ENCODE data around the gene HEYL. TPM values are rescaled to one million over a fixed set of nuclear protein-coding genes. Genes with fewer than 3 reads are reported as not detected.

Gene HEYL
- under 1 TPM in 2 of 5 donors, not detected in 3; 0.15 to 0.25 TPM for total RNA-seq
- 0.07 TPM for total RNA-seq (2013)
- total RNA-seq, result 0 to 0.35 (median 0.14) reads per million in 29 experiments

DNA sequence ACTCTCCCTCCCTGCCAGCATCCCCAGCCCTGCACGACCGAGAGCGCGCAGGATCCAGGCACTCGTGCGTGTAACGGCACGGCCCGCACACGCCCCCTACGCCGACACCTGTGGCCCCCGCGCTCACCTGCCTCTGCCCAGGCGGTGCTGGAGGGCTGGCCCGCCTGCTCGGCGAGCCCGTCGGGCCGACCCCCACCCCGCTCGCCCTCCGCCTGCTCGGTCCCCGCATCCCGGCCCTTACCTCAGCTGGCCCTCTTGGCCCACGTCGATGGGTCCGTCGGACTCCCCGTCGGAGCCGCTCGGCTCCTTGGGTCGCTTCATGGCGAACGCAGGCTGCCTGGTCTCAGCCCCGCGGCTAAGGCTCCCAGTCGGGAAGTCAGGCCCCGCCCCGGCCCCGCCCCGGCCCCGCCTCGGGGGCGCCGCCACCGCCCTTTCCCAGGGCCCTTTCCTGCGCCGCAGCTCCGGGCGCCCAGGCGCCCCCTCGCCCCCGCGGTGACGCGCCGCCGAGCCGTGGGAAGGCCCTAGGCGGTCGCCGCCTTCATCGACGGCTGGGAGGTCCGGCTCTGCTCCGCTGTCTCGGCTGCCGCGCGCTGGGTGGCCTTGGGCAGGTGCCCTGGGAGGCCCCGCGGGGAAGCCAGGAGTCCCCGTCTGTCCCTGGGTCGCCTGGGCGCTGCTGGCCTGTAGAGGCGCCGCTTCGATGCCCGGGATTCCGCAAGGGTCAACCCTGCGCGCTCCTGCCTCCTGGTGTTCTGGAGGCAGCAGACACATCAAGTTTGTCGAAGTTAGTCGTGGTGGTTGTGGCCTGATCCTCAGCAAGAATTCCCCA is at the start of gene HEYL:
Gene HEYL, minus strand, starts transcription at position 339 of the 826 bp plus-strand sequence. Its CDS starts 18 bp downstream, at position 321.
- ATAC-seq (replicated peaks in 1 of 4) (peak; percentile 87 to 93 (median 92)), DNase-seq (peak; percentile 12 to 70 (median 35))
- ChIA-PET POLR2A (no interaction called here), CTCF (interaction anchor here in 1 of 2 donors (1.5 kb wide), 1 partner anchor 8 kb away, joined by 3 read pairs; no protein-coding TSS in a partner anchor)
- Histone ChIP-seq H3K27me3 (replicated peaks in 1 of 2; ENCODE audit: control insufficient read depth in 2 of 2, extremely low read depth in 1 of 2, insufficient read depth in 2 of 2, low read length in 1 of 2) (peaks cover 12 to 38% of the 10 kb centered on the region in 2 experiments), H3K36me3 (ENCODE audit: control insufficient read depth in 2 of 2, extremely low read depth in 1 of 2, insufficient read depth in 1 of 2, low read length in 1 of 2) (no peaks in the 10 kb centered on the region), H3K4me1 (ENCODE audit: control insufficient read depth in 1 of 2, extremely low read depth in 1 of 2, insufficient read depth in 2 of 2, low read length in 2 of 2) (peaks cover 3 to 10% of the 10 kb centered on the region in 2 experiments), H3K27ac (ENCODE audit: low read length) (no peak within 1 kb of the TSS), H3K4me3 (ENCODE audit: control insufficient read depth in 1 of 2, extremely low read depth in 1 of 2, low read length in 1 of 2) (peak within 1 kb of the TSS; percentile 27 to 51), H3K9me3 (no peaks in the 10 kb centered on the region)
- WGBS (ENCODE audit: insufficient coverage), result 7% methylated on average over 86 of the region's 88 CpGs
- Mint-ChIP-seq H3K4me1 (peaks cover 0 to 5% (median 3%) of the 10 kb centered on the region in 3 donors), H3K9me3 (no peaks in the 10 kb centered on the region), H3K27me3 (peaks cover 25 to 39% of the 10 kb centered on the region in 2 donors), H3K36me3 (no peaks in the 10 kb centered on the region), H3K4me3 (peak within 1 kb of the TSS; percentile 65 to 69 (median 67)), H3K27ac (no peak within 1 kb of the TSS)

DNA sequence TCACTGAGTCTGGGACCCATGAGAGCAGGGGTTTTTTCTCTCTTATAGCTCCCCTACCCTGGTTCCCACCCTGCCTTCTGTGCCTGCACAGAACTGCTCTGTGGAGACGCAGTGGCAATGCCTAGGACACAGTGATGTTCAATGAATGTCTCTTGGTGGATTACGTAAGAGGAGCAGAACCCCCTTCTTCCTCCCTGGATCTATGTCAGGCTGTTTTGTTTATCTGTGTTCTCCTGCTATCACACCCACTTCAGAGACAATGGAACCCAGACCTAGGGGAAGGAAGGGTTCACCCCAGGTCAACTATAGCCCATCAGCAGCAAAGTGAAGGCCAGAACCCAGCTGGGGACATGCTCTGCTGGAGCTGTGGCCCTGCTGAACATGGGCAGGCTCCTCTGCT is 49.8 kb upstream of the HEYL start:
- Histone ChIP-seq H3K4me1 (ENCODE audit: control insufficient read depth in 1 of 2, extremely low read depth in 1 of 2, insufficient read depth in 2 of 2, low read length in 2 of 2) (peaks cover 0 to 42% of the 10 kb centered on the region in 2 experiments), H3K27me3 (replicated peaks in 1 of 2; ENCODE audit: control insufficient read depth in 2 of 2, extremely low read depth in 1 of 2, insufficient read depth in 2 of 2, low read length in 1 of 2) (peaks cover 9 to 66% of the 10 kb centered on the region in 2 experiments)
- peak overlapping the region in 2 of 3 donors; percentile 7 to 86 for H3K4me3 Mint-ChIP-seq

DNA sequence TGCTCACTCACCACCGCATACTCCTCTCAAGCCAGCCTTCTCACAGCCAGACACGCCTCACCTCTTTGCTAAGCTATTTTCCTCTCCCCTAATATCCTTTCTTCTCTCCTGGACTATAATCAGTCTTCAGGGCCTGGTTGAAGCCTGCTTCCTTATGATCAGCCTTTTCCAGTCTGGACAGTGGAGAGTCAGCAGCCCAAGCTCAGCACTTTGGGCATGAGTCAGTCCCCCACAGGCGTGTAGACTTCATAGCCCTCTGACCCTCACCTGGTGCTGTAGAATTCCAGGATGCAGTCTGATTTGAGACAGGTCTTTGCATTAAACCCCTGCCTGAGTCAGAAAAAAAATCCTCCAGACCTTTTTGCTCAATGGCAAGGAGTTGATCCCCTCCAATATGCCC is 49.3 kb upstream of the HEYL start:
- no peaks in the 10 kb centered on the region for H3K36me3 ChIP-seq (ENCODE audit: control insufficient read depth in 2 of 2, extremely low read depth in 1 of 2, insufficient read depth in 1 of 2, low read length in 1 of 2)
- H3K9me3 Mint-ChIP-seq, result no peaks in the 10 kb centered on the region
- peaks cover 0 to 47% of the 10 kb centered on the region in 2 experiments for H3K4me1 ChIP-seq (ENCODE audit: control insufficient read depth in 1 of 2, extremely low read depth in 1 of 2, insufficient read depth in 2 of 2, low read length in 2 of 2)
- ChIA-PET POLR2A (no interaction called here), CTCF (interaction anchor here in 1 of 2 donors (0.5 kb wide), 1 partner anchor 481 kb away, joined by 3 read pairs; no protein-coding TSS in a partner anchor)
- ATAC-seq (replicated peaks in 1 of 4) (no peak), DNase-seq (no peak)
- H3K4me3 ChIP-seq (ENCODE audit: control insufficient read depth in 1 of 2, extremely low read depth in 1 of 2, low read length in 1 of 2), result no peak overlapping the region
- H3K9me3 ChIP-seq, result no peaks in the 10 kb centered on the region
- no peak overlapping the region for H3K4me3 Mint-ChIP-seq
- H3K27ac Mint-ChIP-seq, result peak overlapping the region in 1 of 2 donors; percentile 41
- WGBS (ENCODE audit: insufficient coverage), result 78% methylated on average over 2 of the region's 3 CpGs
- no peak overlapping the region for H3K27ac ChIP-seq (ENCODE audit: low read length)
- H3K27me3 ChIP-seq (replicated peaks in 1 of 2; ENCODE audit: control insufficient read depth in 2 of 2, extremely low read depth in 1 of 2, insufficient read depth in 2 of 2, low read length in 1 of 2), result peaks cover 9 to 67% of the 10 kb centered on the region in 2 experiments
- peaks cover 9 to 10% of the 10 kb centered on the region in 2 donors for H3K27me3 Mint-ChIP-seq
- peaks cover 10% of the 10 kb centered on the region for H3K36me3 Mint-ChIP-seq
- H3K4me1 Mint-ChIP-seq, result peaks cover 45 to 54% (median 46%) of the 10 kb centered on the region in 3 donors

More for the DNA sequence above, 49.8 kb upstream of the HEYL start:
- ChIA-PET CTCF (no interaction called here), POLR2A (interaction anchor here in 1 of 2 donors (0.7 kb wide), 1 partner anchor 16 kb away, joined by 3 read pairs; no protein-coding TSS in a partner anchor)
- Mint-ChIP-seq H3K27ac (peak overlapping the region in 1 of 2 donors; percentile 41), H3K36me3 (peaks cover 10% of the 10 kb centered on the region), H3K27me3 (peaks cover 9 to 10% of the 10 kb centered on the region in 2 donors), H3K9me3 (no peaks in the 10 kb centered on the region), H3K4me1 (peaks cover 45 to 54% (median 46%) of the 10 kb centered on the region in 3 donors)
- no peak overlapping the region for H3K27ac ChIP-seq (ENCODE audit: low read length)
- ATAC-seq (replicated peaks in 1 of 4), result no peak
- no CpG with 5 or more reads among the region's 2 CpGs for WGBS (ENCODE audit: insufficient coverage)
- H3K4me3 ChIP-seq (ENCODE audit: control insufficient read depth in 1 of 2, extremely low read depth in 1 of 2, low read length in 1 of 2), result no peak overlapping the region
- no peaks in the 10 kb centered on the region for H3K9me3 ChIP-seq
- no peaks in the 10 kb centered on the region for H3K36me3 ChIP-seq (ENCODE audit: control insufficient read depth in 2 of 2, extremely low read depth in 1 of 2, insufficient read depth in 1 of 2, low read length in 1 of 2)
- DNase-seq, result no peak

DNA sequence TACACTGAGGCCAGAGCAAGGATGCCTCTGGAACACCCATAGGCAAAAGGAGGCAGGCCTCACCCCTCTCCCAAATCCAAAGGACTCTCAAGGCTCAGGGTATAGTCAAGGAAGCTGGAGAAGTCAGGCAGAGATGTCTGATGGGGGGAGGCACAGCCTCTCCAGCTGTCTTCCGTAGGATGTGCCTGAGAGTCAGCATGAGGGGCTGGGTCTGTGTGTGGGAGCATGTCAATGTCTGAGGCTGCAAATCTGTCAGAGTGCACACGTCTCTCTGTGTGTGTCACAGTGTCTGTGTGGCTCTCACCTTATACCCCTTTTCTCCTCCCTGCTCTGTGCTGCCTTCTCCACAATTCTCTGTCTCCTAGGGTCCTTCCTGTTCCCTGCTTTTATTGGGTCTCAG is 47.8 kb upstream of the HEYL start:
- no peak overlapping the region for H3K4me3 Mint-ChIP-seq
- DNase-seq (no peak), ATAC-seq (replicated peaks in 1 of 4) (no peak)
- 80% methylated on average over 1 of the region's 2 CpGs for WGBS (ENCODE audit: insufficient coverage)
- H3K27ac Mint-ChIP-seq, result no peak overlapping the region
- H3K9me3 ChIP-seq, result no peaks in the 10 kb centered on the region
- CTCF ChIA-PET, result no interaction called here
- POLR2A ChIA-PET, result no interaction called here
- H3K4me1 ChIP-seq (ENCODE audit: control insufficient read depth in 1 of 2, extremely low read depth in 1 of 2, insufficient read depth in 2 of 2, low read length in 2 of 2), result peaks cover 0 to 50% of the 10 kb centered on the region in 2 experiments
- H3K27me3 Mint-ChIP-seq, result peaks cover 9 to 11% of the 10 kb centered on the region in 2 donors
- H3K36me3 ChIP-seq (ENCODE audit: control insufficient read depth in 2 of 2, extremely low read depth in 1 of 2, insufficient read depth in 1 of 2, low read length in 1 of 2), result no peaks in the 10 kb centered on the region
- H3K4me3 ChIP-seq (ENCODE audit: control insufficient read depth in 1 of 2, extremely low read depth in 1 of 2, low read length in 1 of 2), result no peak overlapping the region
- H3K27ac ChIP-seq (ENCODE audit: low read length), result no peak overlapping the region
- H3K9me3 Mint-ChIP-seq, result no peaks in the 10 kb centered on the region
- H3K4me1 Mint-ChIP-seq, result peaks cover 43 to 54% (median 50%) of the 10 kb centered on the region in 3 donors
- peaks cover 18% of the 10 kb centered on the region for H3K36me3 Mint-ChIP-seq
- H3K27me3 ChIP-seq (replicated peaks in 1 of 2; ENCODE audit: control insufficient read depth in 2 of 2, extremely low read depth in 1 of 2, insufficient read depth in 2 of 2, low read length in 1 of 2), result peaks cover 11 to 63% of the 10 kb centered on the region in 2 experiments

DNA sequence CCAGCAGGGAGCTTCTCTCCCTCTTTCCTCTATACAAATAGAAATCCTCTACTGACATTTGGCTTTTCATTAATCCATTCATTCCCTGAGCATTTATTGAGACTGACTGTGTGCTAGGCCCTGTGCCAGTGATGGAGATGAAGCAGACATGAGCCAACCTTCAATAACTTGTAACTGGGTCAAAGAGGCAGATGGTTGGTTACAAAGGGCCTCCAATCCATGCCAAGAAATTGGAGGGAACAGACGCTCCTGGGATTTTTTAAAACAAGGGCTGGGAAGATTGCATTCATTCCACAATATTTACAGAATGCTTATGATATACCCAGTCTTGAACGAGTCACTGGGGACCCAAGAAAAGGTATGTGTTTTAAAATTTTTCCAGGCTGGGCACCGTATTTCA is 45.6 kb upstream of the HEYL start:
- peak overlapping the region; percentile 34 to 65 (median 52) for H3K4me3 Mint-ChIP-seq
- Histone ChIP-seq H3K36me3 (ENCODE audit: control insufficient read depth in 2 of 2, extremely low read depth in 1 of 2, insufficient read depth in 1 of 2, low read length in 1 of 2) (no peaks in the 10 kb centered on the region), H3K4me1 (ENCODE audit: control insufficient read depth in 1 of 2, extremely low read depth in 1 of 2, insufficient read depth in 2 of 2, low read length in 2 of 2) (peaks cover 0 to 41% of the 10 kb centered on the region in 2 experiments), H3K27ac (ENCODE audit: low read length) (no peak overlapping the region), H3K27me3 (replicated peaks in 1 of 2; ENCODE audit: control insufficient read depth in 2 of 2, extremely low read depth in 1 of 2, insufficient read depth in 2 of 2, low read length in 1 of 2) (peaks cover 11 to 45% of the 10 kb centered on the region in 2 experiments), H3K4me3 (ENCODE audit: control insufficient read depth in 1 of 2, extremely low read depth in 1 of 2, low read length in 1 of 2) (no peak overlapping the region), H3K9me3 (no peaks in the 10 kb centered on the region)
- no peaks in the 10 kb centered on the region for H3K9me3 Mint-ChIP-seq
- peaks cover 9% of the 10 kb centered on the region in 2 donors for H3K27me3 Mint-ChIP-seq
- H3K27ac Mint-ChIP-seq, result peak overlapping the region; percentile 77 to 82
- H3K36me3 Mint-ChIP-seq, result peaks cover 33% of the 10 kb centered on the region
- CTCF ChIA-PET, result no interaction called here
- no peak for DNase-seq
- ATAC-seq (replicated peaks in 1 of 4), result no peak
- POLR2A ChIA-PET, result interaction anchor here in 1 of 2 donors (0.6 to 0.7 kb wide), 2 partner anchors 18 to 1511 kb away, joined by 3 to 4 read pairs; no protein-coding TSS in a partner anchor
- 67% methylated on average over 1 of the region's 3 CpGs for WGBS (ENCODE audit: insufficient coverage)
- H3K4me1 Mint-ChIP-seq, result peaks cover 48 to 58% (median 57%) of the 10 kb centered on the region in 3 donors

DNA sequence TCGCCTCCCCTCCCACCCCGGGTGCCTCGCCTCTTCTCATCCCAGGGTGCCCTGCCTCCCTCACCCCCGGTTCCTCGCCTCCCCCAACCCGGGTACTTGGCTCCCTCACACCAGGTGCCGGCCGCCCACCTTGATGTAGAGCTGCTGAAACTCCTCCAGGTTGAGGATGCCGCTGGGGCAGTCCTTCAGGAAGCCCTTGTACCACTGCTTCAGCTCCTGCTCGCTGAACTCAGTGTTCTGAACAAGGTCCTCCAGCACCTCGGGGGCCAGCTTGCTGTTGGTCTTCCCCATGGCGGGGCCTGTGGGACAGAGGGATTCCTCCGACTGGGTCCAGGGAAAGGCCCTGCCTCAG is 44.8 kb upstream of the HEYL start:
- Mint-ChIP-seq H3K9me3 (no peaks in the 10 kb centered on the region), H3K36me3 (peaks cover 39% of the 10 kb centered on the region), H3K27ac (peak overlapping the region in 1 of 2 donors; percentile 77), H3K27me3 (peaks cover 8 to 9% of the 10 kb centered on the region in 2 donors), H3K4me1 (peaks cover 41 to 50% (median 49%) of the 10 kb centered on the region in 3 donors), H3K4me3 (peak overlapping the region; percentile 34 to 65 (median 52))
- peak in 1 of 4 experiments; percentile 18 for ATAC-seq (replicated peaks in 1 of 4)
- H3K4me3 ChIP-seq (ENCODE audit: control insufficient read depth in 1 of 2, extremely low read depth in 1 of 2, low read length in 1 of 2), result no peak overlapping the region
- peaks cover 9 to 37% of the 10 kb centered on the region in 2 experiments for H3K27me3 ChIP-seq (replicated peaks in 1 of 2; ENCODE audit: control insufficient read depth in 2 of 2, extremely low read depth in 1 of 2, insufficient read depth in 2 of 2, low read length in 1 of 2)
- ChIA-PET CTCF (no interaction called here), POLR2A (no interaction called here)
- no peaks in the 10 kb centered on the region for H3K9me3 ChIP-seq
- no peak overlapping the region for H3K27ac ChIP-seq (ENCODE audit: low read length)
- no peaks in the 10 kb centered on the region for H3K36me3 ChIP-seq (ENCODE audit: control insufficient read depth in 2 of 2, extremely low read depth in 1 of 2, insufficient read depth in 1 of 2, low read length in 1 of 2)
- DNase-seq, result no peak
- H3K4me1 ChIP-seq (ENCODE audit: control insufficient read depth in 1 of 2, extremely low read depth in 1 of 2, insufficient read depth in 2 of 2, low read length in 2 of 2), result peaks cover 0 to 33% of the 10 kb centered on the region in 2 experiments
- 46% methylated on average over 12 of the region's 13 CpGs for WGBS (ENCODE audit: insufficient coverage)

Data from T-cell (primary cell).